Mucosa of rectum (tissue), 2 donors: ENCODE measurements around the gene FGGY.

Experiments used
- H3K27ac ChIP-seq, 2 donors: one replicate each; pipeline ENCODE4 v1.7.0; 2013; ENCODE audit warnings: inconsistent platforms in 2 of 2, low read depth in 2 of 2, low read length in 2 of 2
- H3K27me3 ChIP-seq, 2 donors: one replicate each; pipeline ENCODE4 v1.7.0; 2013; ENCODE audit warnings: low read length in 2 of 2; ENCODE audit not compliant: control insufficient read depth in 2 of 2, insufficient read depth in 2 of 2
- H3K36me3 ChIP-seq, 2 donors: one replicate each; pipeline ENCODE4 v1.7.0; 2013; ENCODE audit warnings: low read length in 2 of 2; ENCODE audit not compliant: control insufficient read depth in 2 of 2, insufficient read depth in 2 of 2
- H3K4me1 ChIP-seq, 2 donors: one replicate each; pipeline ENCODE4 v1.7.0; 2013; ENCODE audit warnings: low read length in 2 of 2, mild to moderate bottlenecking in 1 of 2; ENCODE audit not compliant: control insufficient read depth in 2 of 2, insufficient read depth in 2 of 2
- H3K4me3 ChIP-seq, 2 donors: one replicate each; pipeline ENCODE4 v1.7.0; 2013; ENCODE audit warnings: low read length in 2 of 2
- H3K9ac ChIP-seq, 2 donors: one replicate each; pipeline ENCODE4 v1.7.0; 2013; ENCODE audit warnings: low read length in 2 of 2, low read depth in 1 of 2, mild to moderate bottlenecking in 1 of 2
- H3K9me3 ChIP-seq, 2 donors: one replicate each; pipeline ENCODE4 v1.7.0; 2013; ENCODE audit warnings: low read length in 2 of 2; ENCODE audit not compliant: control insufficient read depth in 2 of 2
- donor health status: healthy.
- donor health status: Normal muscosa, but diverticular disease.

The FGGY gene

DNA sequence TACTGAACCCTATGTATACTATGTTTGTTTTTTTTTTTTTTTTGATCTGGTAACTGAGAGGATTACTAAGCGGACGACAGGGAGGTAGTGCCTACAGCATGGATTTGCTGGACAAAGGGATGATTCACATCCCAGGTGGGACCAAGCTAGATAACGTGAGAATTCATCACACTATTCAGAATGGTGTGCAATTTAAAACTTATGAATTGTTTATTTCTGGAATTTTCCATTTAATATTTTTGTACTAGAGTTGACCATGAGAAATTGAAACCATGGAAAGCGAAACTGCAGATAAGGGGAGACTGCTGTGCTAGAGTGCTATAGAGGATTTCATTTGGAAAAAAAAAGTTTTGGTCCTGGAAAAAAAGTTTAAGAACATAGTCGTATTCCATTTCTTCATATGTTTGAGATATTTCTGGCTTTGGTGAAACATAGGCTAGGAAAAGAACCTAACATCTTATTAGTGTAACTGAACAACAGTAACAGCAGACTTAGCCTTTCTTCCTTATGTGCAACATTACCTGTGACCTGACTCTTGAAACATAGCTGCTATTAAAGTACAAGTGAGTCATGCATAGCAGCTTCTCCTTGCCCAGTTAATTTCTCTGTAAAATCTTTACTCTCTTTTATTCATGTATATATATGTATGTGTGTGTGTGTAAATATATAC lies 202.5 kb downstream of the FGGY start:
- no peak overlapping the region for H3K4me3 ChIP-seq
- peak overlapping the region; percentile 45 to 60 for H3K27ac ChIP-seq
- no peaks in the 10 kb centered on the region for H3K36me3 ChIP-seq
- no peaks in the 10 kb centered on the region for H3K27me3 ChIP-seq
- no peak overlapping the region for H3K9ac ChIP-seq
- no peaks in the 10 kb centered on the region for H3K9me3 ChIP-seq
- H3K4me1 ChIP-seq: peaks cover 0 to 7% of the 10 kb centered on the region in 2 donors

DNA sequence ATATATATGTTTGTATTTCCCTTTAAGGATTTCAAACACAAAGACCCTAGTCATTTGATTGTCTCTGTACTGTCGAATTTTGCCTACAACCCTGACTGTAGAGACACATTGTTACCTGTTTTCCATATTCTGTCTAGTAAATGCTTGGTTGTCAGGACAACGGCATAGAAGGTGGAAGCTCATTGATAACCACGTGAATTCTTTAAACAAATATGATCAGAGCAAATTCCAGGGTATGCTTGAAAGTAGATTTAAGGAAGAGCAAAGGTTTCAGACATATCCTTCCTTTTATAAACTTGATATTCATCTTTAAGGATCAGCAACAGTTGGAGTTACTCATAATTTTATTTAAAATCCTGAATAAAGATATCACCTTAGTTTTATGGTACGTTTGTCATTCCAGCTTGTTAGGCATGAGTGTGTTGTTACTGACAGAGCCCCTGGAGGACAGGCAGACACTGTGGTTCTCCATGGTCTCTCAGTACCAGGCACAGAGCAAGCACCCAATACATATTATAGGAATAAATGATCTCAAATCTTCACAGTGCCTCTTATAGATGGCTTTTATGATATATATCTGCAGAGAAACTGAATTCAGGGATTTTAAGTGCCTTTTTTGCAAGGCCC lies 203.2 kb downstream of the FGGY start:
- Histone ChIP-seq H3K4me3 (no peak overlapping the region), H3K9ac (no peak overlapping the region), H3K9me3 (no peaks in the 10 kb centered on the region), H3K27me3 (no peaks in the 10 kb centered on the region), H3K4me1 (peaks cover 0 to 7% of the 10 kb centered on the region in 2 donors), H3K36me3 (no peaks in the 10 kb centered on the region), H3K27ac (peak overlapping the region; percentile 24 to 57)

DNA sequence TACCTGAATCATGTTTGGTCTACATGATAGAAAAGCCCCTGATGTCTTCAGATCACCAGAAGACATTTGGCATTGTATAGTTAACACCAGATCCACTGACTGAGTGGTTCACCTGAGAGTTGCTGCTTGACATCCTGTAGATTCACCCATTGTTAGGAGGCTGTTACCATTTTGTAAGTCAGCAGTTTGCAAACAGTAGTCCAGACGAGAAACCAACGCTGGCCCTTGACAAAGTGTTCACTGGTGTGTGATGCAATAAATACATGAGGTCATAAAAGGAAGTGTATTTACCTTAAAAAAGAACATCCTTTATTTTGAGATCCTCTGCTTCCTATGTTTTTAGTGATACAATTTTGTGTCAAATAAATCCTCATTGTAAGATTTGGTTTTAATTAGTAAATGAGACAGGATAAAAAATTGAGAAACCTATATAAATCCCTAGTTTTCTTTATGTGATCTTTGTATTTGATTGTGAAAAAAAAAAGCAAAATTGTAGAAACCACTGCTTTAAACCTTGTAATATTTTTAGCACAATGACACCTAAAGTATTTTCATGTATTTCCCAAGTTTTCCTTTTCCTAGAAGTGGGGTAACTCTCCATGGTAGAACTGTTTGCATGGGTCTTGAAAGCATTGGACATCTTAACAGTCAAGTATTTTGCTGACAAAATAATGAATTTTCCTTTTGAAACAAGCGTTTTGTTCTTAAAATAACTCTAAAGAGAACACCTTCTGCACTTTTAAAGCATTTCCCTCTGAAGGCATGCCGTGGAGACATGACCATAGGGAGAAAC lies 204.3 kb downstream of the FGGY start:
- Histone ChIP-seq H3K27ac (no peak overlapping the region), H3K9ac (no peak overlapping the region), H3K36me3 (no peaks in the 10 kb centered on the region), H3K4me1 (peaks cover 0 to 7% of the 10 kb centered on the region in 2 donors), H3K9me3 (no peaks in the 10 kb centered on the region), H3K27me3 (no peaks in the 10 kb centered on the region), H3K4me3 (no peak overlapping the region)

DNA sequence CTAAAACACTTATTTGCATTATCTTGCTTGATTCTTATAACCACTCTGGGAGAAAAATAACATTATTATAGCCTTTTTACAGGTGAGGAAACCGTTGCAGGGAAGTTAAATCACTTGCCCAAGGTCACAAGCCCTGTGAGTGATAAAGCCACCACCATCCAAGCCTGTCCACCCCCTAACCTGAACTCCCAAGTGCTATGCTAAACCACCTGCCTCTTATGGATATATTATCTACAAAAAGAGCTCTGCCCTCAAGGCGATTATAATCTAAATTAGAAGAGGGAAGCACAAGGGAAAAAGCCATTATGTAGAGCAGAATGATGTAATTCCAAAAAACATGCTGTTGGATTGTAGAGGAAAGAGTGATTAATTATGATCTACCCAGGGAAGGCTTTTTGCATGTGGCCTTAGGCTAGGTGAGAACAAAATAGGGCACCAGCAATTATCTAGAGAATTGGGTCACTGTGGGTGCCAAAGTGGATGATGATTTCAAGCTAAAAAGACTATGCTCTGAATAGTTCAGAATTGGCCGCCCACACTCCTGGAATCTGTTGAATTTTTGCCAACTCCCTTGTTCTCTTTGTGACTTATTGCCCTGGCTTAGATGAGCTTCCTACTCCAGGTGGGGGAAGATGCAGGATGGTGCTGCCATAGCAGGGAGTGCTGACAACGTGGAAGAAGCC lies 205.3 kb downstream of the FGGY start:
- H3K27ac ChIP-seq: no peak overlapping the region
- H3K9ac ChIP-seq: no peak overlapping the region
- no peaks in the 10 kb centered on the region for H3K36me3 ChIP-seq
- no peaks in the 10 kb centered on the region for H3K27me3 ChIP-seq
- peaks cover 0 to 7% of the 10 kb centered on the region in 2 donors for H3K4me1 ChIP-seq
- H3K4me3 ChIP-seq: no peak overlapping the region
- H3K9me3 ChIP-seq: no peaks in the 10 kb centered on the region

- no peak overlapping the region for H3K4me3 ChIP-seq
- no peak overlapping the region for H3K9ac ChIP-seq
- H3K36me3 ChIP-seq: no peaks in the 10 kb centered on the region
- no peaks in the 10 kb centered on the region for H3K27me3 ChIP-seq
- no peaks in the 10 kb centered on the region for H3K9me3 ChIP-seq
- no peak overlapping the region for H3K27ac ChIP-seq
- H3K4me1 ChIP-seq: peaks cover 0 to 7% of the 10 kb centered on the region in 2 donors
Observed at GRCh38 chr1:59504276-59504675, 207.4 kb downstream of the FGGY start.

DNA sequence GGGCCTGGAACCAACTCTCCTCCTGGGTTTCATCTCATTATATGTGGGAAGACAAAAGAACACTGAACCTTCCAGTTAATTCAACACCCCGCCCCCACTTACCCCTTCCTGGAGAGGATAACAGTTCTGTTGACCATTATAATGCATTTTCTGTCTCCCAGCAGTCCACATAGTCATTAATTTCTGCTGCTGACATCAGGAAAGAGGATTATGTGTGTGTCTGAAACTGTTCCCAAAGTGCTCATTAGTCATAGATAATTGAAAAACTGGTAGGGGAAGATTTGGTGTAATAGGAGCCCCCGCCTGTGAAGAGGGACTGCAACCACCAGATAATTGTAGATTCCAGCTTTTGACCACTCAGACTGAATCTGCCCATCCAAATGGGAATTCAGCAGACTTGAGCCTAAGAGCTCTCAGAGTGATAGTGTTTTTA lies 208.7 kb downstream of the FGGY start:
- H3K4me1 ChIP-seq: no peaks in the 10 kb centered on the region
- H3K27me3 ChIP-seq: no peaks in the 10 kb centered on the region
- no peak overlapping the region for H3K27ac ChIP-seq
- no peaks in the 10 kb centered on the region for H3K9me3 ChIP-seq
- H3K36me3 ChIP-seq: no peaks in the 10 kb centered on the region
- H3K4me3 ChIP-seq: no peak overlapping the region
- no peak overlapping the region for H3K9ac ChIP-seq

GRCh38 chr1:59506952-59507351 lies 210.1 kb downstream of the FGGY start:
- Histone ChIP-seq H3K4me3 (no peak overlapping the region), H3K9me3 (no peaks in the 10 kb centered on the region), H3K27me3 (no peaks in the 10 kb centered on the region), H3K9ac (no peak overlapping the region), H3K27ac (peak overlapping the region in 1 of 2 donors; percentile 41), H3K4me1 (no peaks in the 10 kb centered on the region), H3K36me3 (no peaks in the 10 kb centered on the region)

GRCh38 chr1:59509341-59509875 lies 212.5 kb downstream of the FGGY start:
- Histone ChIP-seq H3K9ac (no peak overlapping the region), H3K9me3 (no peaks in the 10 kb centered on the region)

GRCh38 chr1:59510249-59510648 lies 213.4 kb downstream of the FGGY start:
- no peaks in the 10 kb centered on the region for H3K36me3 ChIP-seq
- no peak overlapping the region for H3K4me3 ChIP-seq
- no peaks in the 10 kb centered on the region for H3K9me3 ChIP-seq
- no peak overlapping the region for H3K9ac ChIP-seq
- no peaks in the 10 kb centered on the region for H3K27me3 ChIP-seq
- H3K27ac ChIP-seq: no peak overlapping the region
- H3K4me1 ChIP-seq: no peaks in the 10 kb centered on the region

More at GRCh38 chr1:59509341-59509875, 212.5 kb downstream of the FGGY start:
- Histone ChIP-seq H3K4me1 (no peaks in the 10 kb centered on the region), H3K4me3 (no peak overlapping the region), H3K27me3 (no peaks in the 10 kb centered on the region), H3K27ac (no peak overlapping the region), H3K36me3 (no peaks in the 10 kb centered on the region)
